ENCODE results near the gene MTHFD1L.
"Not testable (repeated sequence)": the region's sequence is repeated elsewhere in the genome, so short reads cannot be mapped to it uniquely, and the experiment has no call there.

Gene MTHFD1L

DNA sequence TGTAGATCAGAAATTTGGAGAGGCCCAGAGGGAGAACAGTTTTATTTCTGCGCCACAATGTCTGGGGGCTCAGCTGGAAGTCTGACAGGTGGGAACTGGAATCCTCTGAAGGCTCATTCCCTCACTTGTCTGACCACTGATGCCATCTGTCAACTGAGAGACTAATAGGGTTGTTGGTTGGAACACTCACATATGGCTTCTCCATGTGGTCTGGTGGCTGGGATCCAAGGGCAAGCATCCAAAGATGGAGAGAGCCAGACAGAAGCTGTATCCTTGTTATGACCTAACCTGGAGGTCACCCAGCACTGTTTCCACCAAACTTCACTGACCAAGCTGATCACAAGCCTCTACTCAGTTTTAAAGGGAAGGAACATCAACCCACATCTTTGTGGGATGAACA lies 256.4 kb downstream of the MTHFD1L start:
- DNase-seq (ENCODE audit: low read depth in 2 of 2): no peak

GRCh38 chr6:151123641-151124040 lies 258.1 kb downstream of the MTHFD1L start:
- DNase-seq (ENCODE audit: low read depth in 2 of 2): not testable (repeated sequence)

- DNase-seq (ENCODE audit: low read depth in 2 of 2): not testable (repeated sequence)
Measured at GRCh38 chr6:151125242-151125641, 259.7 kb downstream of the MTHFD1L start.

DNA sequence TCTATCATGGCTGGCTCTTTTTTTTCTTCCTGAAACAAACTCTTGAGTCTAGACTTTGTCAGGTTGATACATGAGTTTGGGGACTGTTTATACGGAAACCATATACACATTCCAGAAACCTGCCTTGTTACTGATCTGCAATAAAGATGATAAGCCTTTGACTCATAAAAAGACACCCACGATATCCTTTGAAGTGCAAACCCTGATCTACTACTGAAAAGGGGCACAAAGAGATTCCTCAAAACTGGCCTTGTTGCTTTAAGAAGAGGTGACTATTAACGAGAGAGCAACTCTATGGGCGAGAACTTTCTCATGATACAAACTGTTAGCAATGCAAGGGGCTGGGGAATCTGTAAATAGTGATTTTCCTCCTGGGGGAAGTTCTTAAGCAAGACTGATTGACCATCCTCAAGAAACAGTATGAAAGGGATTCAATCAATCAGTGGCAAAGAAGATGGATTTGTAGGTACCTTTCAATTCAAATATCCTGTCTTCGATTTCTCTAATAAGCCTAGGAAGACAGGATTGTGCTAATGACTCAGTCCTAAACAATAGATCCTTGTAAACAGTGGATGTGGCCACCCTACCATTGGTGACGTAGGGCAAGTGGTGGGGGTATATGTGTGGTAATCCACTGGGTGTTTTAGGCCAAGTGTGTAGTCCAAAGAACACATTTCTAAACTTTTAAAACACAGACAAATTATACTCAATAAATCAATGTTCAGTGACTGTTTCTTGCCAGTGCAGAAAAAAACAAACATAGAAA lies 260.3 kb downstream of the MTHFD1L start:
- not testable (repeated sequence) for DNase-seq (ENCODE audit: low read depth in 2 of 2)

DNA sequence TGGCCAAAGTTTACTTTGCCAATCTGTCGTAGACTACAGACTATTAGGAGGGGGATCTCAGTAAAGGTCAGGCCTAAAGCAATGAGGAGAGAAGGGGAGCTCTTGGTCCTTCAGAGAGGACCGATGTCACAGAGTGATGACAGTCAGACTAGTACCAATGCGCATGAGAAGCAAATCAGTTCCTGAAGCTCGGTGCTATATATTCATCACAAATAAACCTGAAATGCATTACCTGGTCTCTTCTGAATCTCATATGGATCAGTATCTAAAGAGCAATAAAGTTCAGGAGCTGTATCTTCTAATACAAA lies 260.9 kb downstream of the MTHFD1L start:
- not testable (repeated sequence) for DNase-seq (ENCODE audit: low read depth in 2 of 2)

DNA sequence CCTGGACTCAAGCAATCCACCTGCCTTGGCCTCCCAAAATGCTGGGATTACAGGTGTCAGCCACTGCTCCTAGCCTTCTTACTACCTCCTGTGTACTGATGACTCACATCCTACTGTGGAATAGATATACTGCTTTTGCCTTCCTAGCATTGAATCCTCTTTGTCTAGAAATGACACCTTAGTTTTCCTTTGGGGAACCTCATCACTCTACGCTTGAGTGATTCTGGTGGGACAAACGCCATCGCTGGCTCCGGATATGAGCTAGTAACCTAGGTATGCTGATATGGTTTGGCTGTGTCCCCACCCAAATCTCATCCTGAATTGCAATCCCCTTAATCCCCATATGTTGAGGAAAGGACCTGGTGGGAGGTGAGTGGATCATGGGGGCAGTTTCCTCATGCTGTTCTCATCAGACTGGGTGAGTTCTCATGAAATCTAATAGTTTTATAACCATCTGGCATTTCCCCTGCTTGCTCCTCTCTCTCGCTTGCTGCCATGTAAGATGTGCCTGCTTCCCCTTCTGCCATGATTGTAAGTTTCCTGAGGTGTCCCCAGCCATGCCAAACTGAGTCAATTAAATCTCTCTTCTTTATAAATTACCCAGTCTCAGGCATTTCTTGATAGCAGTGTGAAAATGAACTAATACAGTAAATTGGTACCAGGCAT lies 261.8 kb downstream of the MTHFD1L start:
- DNase-seq (ENCODE audit: low read depth in 2 of 2): not testable (repeated sequence)

GRCh38 chr6:151128763-151129370 lies 263.4 kb downstream of the MTHFD1L start:
- no peak for DNase-seq (ENCODE audit: low read depth in 2 of 2)

GRCh38 chr6:151130329-151130728 lies 264.8 kb downstream of the MTHFD1L start:
- DNase-seq (ENCODE audit: low read depth in 2 of 2): no peak

DNA sequence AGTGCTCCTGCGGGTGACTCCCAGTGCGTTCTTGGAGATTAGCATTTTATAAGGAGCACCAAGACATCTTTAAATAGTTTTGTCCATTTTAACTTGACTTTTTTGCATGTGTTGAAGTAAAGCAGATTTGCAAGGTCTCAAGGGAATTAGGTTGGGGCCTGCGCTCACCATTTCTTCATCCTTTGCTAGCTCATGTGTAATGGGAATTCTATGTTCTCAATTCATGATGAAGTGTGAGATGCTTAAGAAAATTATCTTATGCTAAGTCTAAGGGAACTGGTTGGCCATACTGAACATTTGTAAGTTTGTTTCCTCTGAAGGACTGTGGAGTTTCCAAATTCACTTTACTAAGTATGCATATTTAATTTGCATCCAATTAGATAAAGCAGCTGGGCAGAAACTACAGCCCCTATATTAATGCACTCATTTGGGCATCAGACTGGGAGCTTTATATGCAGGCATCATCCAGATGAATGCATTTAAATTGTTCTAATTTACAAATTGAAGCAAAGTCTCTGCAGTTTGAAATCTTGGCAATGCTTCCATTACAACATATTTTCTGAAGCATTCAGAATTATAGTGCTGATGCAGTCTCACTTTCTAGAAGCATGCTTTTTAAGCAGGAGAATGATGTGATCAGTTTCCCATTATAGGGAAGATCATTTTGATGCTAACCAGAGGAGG lies 266.0 kb downstream of the MTHFD1L start:
- DNase-seq (ENCODE audit: low read depth in 2 of 2): no peak

GRCh38 chr6:151136141-151136755 lies 270.7 kb downstream of the MTHFD1L start:
- no peak for DNase-seq (ENCODE audit: low read depth in 2 of 2)

DNA sequence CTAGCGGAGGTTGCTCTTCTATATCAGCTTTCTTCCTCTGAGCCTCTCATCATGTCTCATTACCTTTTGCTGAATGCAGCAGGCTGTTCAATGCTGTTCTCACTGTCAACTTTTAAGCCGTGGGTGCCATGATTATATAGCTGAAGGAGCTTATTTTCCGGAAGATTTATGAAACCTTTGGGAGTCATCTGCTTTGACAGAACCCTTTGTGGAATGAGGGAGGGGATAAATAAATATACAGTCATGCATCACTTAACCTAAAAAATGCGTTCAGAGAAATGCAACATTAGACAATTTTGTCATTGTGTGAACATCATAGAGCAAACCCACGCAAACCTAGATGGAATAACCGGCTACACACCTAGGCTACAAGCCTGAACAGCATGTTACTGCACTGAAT lies 272.0 kb downstream of the MTHFD1L start:
- DNase-seq (ENCODE audit: low read depth in 2 of 2): no peak

GRCh38 chr6:151139524-151139923 lies 274.0 kb downstream of the MTHFD1L start:
- DNase-seq (ENCODE audit: low read depth in 2 of 2): no peak

DNA sequence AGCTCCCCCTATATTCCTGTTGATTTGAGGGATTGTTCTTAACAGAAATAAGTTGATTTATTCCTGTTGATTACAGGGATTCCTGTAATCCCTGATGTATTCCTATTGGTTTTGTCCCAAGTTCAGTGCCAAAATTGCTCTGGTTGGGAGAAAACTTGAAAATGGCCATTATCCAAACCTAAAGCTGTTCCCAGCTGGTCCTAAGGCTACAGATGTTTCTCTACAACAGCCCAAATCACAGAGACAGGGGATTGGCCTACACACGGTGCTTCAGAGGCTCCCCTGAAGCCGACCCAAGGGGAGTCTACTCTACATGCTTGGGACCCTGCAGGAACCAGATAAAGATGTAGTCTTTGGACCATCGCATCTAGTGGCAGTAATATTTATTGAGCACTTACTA lies 275.3 kb downstream of the MTHFD1L start:
- DNase-seq (ENCODE audit: low read depth in 2 of 2): no peak

- no peak for DNase-seq (ENCODE audit: low read depth in 2 of 2)
Measured at GRCh38 chr6:151141685-151142084, 276.2 kb downstream of the MTHFD1L start.

GRCh38 chr6:151142676-151143075 lies 277.2 kb downstream of the MTHFD1L start:
- no peak for DNase-seq (ENCODE audit: low read depth in 2 of 2)

GRCh38 chr6:151143337-151143736 lies 277.8 kb downstream of the MTHFD1L start:
- no peak for DNase-seq (ENCODE audit: low read depth in 2 of 2)

- DNase-seq (ENCODE audit: low read depth in 2 of 2): no peak
Measured at GRCh38 chr6:151143806-151144205, 278.3 kb downstream of the MTHFD1L start.

- no peak for DNase-seq (ENCODE audit: low read depth in 2 of 2)
Measured at GRCh38 chr6:151147118-151147832, 281.8 kb downstream of the MTHFD1L start.

DNA sequence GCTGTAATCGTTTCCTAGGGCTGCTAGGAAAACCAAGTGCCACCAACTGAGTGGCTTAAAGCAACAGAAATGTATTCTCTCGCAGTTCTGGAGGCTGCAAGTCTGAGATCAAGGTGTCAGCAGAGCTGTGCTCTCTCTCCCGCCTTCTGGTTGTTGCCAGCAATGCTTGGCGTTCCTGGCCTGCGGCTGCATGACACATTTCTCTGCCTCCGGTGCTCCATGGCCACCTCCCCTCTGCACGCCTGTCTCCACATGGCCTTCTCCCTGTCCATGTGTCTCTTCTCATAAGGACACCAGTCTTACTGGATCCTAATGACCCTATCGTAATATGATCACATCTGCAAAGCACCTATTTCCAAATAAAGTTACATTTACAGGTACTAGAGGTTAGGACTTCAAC lies 282.6 kb downstream of the MTHFD1L start:
- no peak for DNase-seq (ENCODE audit: low read depth in 2 of 2)

DNA sequence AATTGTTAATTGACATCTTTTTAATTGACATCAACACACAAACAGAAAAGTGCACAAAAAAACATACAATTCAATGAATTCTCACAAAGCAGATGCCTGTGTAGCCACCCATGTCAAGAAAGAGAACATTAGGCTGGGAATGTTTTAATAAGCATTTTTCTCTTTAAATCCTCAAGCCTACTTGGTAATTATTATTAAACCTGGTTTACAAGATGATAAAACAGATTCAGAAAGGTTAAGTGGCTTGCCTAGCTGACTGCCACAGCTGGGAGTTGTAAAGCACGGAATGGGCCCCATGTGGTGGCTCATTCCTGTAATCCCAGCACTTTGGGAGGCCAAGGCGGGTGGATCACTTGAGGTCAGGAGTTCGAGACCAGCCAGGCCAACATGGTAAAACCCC lies 284.3 kb downstream of the MTHFD1L start:
- DNase-seq (ENCODE audit: low read depth in 2 of 2): no peak

Data from stimulated activated CD8-positive, alpha-beta memory T cell treated with anti-CD3 and anti-CD28 coated beads, Interleukin-15, amount 100 ng/mL, for 4 hours (primary cell).